ENCODE data around the gene GPR150.
"Not testable (repeated sequence)": the region's sequence is repeated elsewhere in the genome, so short reads cannot be mapped to it uniquely, and the experiment has no call there.

The GPR150 gene

DNA sequence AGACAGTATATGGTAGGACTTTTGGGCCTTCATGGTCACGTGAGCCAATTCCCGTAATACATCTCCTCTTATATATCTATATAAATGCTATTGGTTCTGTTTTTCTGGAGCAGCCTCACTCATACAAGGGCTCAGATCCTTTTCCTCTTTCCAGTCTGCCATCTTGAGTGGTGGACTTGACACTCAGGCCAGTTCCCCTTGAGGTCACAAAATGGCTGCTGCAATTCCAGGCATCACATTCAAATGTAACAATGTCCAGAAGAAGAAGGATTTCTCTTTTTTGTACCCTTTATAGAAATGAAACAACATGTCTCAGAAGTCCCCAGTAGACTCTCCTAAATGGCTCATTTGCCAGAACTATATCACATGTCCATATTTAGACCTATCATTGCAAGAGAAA, 4.5 kb downstream of the GPR150 start:
- DNase-seq = no peak

- DNase-seq = no peak
These were observed 6.8 kb downstream of the GPR150 start for GRCh38 chr5:95626701-95627100.

DNA sequence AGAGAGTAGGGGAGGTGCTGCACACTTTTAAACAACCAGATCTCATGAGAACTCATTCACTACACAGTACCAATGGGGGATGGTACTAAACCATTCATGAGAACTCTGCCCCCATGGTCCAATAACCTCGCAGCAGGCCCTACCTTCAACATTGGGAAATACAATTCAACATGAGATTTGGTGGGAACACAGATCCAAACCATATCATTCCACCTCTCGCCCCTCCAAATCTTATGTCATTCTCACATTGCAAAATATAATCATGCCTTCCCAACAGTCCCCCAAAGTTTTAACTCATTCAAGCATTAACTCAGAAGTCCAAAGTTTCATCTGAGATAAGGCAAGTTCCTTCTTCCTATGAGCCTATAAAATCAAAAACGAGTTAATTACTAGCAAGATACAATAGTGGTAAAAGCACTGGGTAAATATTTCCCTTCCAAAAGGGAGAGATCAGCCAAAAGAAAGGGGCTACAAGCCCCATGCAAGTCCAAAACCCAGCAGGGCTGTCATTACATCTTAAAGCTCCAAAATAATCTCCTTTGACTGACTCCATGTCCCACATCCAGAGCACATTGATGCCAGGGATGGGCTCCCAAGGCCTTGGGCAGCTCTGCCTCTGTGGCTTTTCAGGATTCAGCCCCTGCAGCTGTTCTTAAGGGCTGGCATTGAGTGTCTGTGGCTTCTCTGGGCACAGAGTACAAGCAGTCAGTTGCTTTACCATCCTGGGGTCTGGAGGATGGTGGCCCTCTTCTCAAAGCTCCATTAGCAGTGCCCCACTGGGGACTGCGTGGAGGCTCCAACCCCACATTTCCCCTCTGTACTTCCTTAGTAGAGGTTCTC, 8.3 kb downstream of the GPR150 start:
- DNase-seq = no peak

- DNase-seq = no peak
These were observed 9.0 kb downstream of the GPR150 start for GRCh38 chr5:95628933-95629332.

DNA sequence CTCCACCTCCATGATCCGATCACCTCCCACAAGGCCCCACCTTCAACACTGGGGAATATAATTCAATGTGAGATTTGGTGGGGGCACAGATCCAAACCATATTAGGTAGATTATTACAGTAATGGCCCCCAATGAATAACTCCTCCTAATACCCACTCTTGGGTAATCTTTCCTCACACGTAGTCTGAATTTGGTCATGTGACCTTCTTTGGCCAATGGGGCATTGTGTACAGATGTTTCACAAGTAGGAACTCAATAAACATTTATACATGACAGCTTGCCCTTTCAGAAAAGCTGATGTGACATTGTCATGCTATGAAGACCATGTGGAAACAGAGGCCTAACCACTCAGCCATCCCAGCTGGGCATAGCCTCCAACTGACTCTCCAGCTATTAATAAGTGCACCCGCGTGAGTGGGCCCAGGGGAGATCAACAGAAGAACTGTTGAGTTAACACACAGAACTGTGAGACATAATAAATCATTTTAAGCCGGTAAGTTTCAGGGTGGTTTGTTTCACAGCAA, 10.6 kb downstream of the GPR150 start:
- DNase-seq = no peak

DNA sequence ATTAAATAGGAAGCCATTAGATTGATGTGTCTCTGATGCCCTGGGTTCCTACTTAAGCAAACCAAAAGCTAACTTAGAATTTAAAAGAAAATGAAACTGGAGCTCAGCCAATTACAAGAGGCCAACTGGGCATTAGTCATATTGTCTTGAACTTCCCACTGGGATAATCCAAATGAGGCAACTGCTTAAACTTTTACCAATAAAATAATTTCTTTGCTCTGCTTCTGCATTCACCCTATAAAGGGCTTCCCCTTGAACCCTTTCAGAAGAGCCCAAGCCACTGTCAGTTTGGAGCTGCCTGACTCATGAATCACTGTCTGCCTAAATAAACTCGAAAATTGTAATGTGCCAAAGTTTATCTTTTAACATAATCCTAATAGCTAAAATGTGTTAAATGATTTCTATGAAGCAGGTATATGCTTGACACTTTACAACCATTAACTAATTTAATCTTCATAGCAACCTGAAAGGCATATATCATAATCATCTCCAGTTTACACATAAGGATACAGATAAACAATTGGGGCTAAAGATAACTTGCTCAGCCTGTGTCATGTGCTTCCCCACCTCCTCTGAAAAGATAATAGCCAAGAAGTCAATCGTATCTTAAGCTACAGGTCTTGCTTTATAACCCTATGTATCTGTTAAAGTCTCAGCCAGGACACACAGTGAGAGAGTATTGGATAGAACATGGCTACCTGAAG, 11.5 kb downstream of the GPR150 start:
- no peak for DNase-seq

- no peak for DNase-seq
These were observed 12.2 kb downstream of the GPR150 start for GRCh38 chr5:95631991-95632675.

DNA sequence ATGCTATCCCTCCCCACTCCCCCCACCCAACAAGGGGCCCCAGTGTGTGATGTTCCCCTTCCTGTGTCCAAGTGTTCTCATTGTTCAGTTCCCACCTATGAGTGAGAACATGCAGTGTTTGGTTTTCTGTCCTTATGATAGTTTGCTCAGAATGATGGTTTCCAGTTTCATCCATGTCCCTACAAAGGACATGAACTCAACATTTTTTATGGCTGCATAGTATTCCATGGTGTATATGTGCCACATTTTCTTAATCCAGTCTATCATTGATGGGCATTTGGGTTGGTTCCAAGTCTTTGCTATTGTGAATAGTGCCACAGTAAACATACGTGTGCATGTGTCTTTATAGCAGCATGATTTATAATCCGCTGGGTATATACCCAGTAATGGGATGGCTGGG, 13.1 kb downstream of the GPR150 start:
- not testable (repeated sequence) for DNase-seq

GRCh38 chr5:95633671-95634070, 13.8 kb downstream of the GPR150 start:
- no peak for DNase-seq

GRCh38 chr5:95634081-95634480, 14.2 kb downstream of the GPR150 start:
- DNase-seq = no peak

- DNase-seq = no peak
These were observed 18.7 kb downstream of the GPR150 start for GRCh38 chr5:95638632-95639031.

GRCh38 chr5:95641741-95642220, 21.9 kb downstream of the GPR150 start:
- DNase-seq = no peak

GRCh38 chr5:95643152-95643551, 23.3 kb downstream of the GPR150 start:
- no peak for DNase-seq

DNA sequence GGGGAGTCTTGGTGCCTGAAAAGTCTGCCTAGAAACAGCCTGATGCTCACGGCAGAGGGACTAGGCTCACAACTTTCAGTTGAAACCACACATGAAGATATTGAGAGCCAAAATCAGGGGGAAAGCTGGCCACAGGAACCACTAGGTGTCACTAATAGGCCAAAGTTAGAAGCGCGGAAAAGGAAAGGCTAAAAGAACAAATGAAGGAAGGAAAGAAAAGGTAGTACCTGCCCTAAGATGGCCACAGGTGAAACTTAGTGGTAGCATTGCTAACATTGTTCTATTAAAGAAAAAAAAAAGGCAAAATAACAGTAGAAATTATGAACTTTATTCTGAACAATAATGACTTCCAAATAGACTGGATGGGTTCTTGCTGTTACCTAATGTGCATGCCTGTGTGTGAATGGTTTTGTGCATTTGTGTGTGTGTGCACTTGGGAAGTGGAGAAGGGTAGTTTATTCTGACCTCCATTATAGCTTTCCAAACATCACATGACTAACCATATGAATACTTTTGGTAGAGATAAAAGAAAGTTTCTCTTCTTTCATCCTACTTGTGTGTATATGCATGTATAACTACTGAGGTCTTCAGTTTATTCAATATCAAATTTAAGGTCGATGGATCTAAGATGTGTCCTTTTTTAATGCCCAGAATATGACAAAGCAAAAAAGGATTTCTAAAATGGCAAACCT, 24.6 kb downstream of the GPR150 start:
- DNase-seq = peak; percentile 12

DNA sequence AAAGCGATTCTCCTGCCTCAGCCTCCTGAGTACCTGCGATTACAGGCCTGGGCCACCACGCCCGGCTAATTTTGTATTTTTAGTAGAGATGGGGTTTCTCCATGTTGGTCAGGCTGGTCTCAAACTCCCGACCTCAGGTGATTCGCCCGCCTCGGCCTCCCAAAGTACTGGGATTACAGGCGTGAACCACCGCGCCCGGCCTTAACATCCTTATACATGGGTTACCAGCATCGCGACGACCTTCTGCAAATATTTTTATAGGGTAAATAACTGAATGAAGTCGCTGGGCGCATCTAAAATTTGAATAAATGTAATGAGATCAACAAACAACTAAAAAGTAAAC, 26.3 kb downstream of the GPR150 start:
- not testable (repeated sequence) for DNase-seq

GRCh38 chr5:95646569-95647431, 26.9 kb downstream of the GPR150 start, which contains the start of gene RFESD:
TSS of gene RFESD (plus strand) at chr5:95646777. CDS start at chr5:95652272, 5,495 bp downstream.
- DNase-seq = peak; percentile 84

DNA sequence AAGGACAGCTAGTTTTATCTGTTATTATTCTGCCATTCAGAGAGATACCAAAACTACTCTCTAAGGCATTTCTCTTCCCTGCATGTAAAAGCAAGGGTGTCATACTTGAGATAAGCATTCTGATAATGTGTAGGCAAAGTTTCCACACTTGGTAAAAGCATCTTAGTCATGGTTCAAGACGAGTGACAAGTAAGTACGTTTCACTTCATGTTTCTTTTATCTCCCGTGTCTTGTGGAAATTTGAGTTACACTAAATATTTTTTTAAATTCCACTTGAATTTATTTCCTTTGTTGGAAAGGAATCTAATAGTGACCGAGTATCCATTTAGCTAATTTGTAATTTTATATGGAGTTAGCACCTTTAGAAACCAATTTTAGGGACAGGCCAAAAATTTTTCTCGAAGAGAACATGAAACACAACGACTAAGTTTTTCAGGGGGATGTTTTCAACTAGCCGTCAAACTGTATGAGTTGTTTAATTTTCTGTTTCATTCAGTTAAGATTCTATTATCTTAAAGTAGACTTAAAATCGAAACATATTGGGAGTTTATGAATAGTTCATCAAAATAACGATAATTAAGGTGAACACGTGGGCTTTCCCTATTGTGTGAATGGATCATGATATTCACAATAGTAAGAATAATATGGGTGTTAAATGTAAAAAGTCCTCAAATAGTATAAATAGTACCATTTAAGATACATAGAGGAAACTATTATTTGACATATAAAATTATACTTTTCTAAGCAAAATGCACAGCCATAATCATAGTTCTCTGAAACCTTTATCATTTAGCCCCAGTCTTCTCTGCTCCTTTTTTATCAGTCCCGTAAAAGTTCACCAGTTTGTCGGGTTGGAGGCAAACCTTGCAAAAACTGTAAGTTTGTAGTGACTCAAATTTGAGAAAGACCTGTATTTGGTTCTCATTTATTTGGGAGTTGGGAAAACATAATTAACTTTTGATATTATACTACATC, 28.3 kb downstream of the GPR150 start:
- no peak for DNase-seq

GRCh38 chr5:95649274-95649673, 29.4 kb downstream of the GPR150 start:
- DNase-seq = no peak

- DNase-seq = no peak
These were observed 30.1 kb downstream of the GPR150 start for GRCh38 chr5:95649842-95650620.

GRCh38 chr5:95652849-95653248, 33.0 kb downstream of the GPR150 start:
- no peak for DNase-seq
